ENCODE results near the gene BCLAF1. TPM values are rescaled to one million over a fixed set of nuclear protein-coding genes. Genes with fewer than 3 reads are reported as not detected.
A peak's percentile ranks its signal among the peaks of the same experiment; 100 is the strongest.

BCLAF1 gene
- total and polyA plus RNA-seq, 2 of the 8 experiments (the other 6 are each of a cell fraction or from before 2014, with no cell fraction given): 30.5 to 230 TPM

DNA sequence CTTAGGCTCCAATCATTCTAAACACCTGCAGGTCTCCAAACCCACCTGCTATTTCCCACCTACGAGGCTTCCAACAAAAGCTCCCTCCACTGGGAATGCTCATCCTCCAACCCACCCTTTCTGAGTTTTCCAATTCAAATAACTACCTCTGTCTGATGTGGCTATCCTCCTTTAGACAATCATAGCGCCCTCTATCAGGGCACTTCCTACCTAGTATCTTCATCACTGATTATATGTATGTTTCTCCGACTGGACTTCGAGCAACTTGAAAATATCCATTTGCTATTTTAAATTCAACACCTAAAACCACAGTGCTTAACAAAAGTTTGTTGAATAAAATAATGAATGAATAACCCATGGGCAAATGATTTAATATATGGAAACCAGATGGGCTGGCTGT, 80.9 kb downstream of the BCLAF1 start:
- H3K27me3 ChIP-seq (replicated peaks in 1 of 4; ENCODE audit: control insufficient read depth in 3 of 4, extremely low read depth in 1 of 4, insufficient read depth in 3 of 4, low read length in 3 of 4): no peaks in the 10 kb centered on the region
- no peak overlapping the region for H2BK20ac ChIP-seq (ENCODE audit: low read length)
- no peaks in the 10 kb centered on the region for H4K20me1 ChIP-seq (replicated peaks in 1 of 2; ENCODE audit: control insufficient read depth in 1 of 2, insufficient read depth in 2 of 2, low read length in 2 of 2)
- no peak overlapping the region for H3K9ac ChIP-seq (replicated peaks in 1 of 4; ENCODE audit: extremely low read depth in 1 of 4, low read depth in 3 of 4, low read length in 3 of 4)
- DNase-seq (ENCODE audit: low read depth in 1 of 2, low spot score in 2 of 2) (no peak), FAIRE-seq (no peak)
- no peaks in the 10 kb centered on the region for H3K79me2 ChIP-seq (ENCODE audit: control insufficient read depth in 1 of 2, insufficient read depth in 2 of 2, low read length in 2 of 2)
- H2BK5ac ChIP-seq (ENCODE audit: low read depth, low read length): no peak overlapping the region
- H2BK15ac ChIP-seq (ENCODE audit: low read length): no peak overlapping the region
- H3K14ac ChIP-seq (ENCODE audit: insufficient read length): no peak overlapping the region
- no peak overlapping the region for H3K4me3 ChIP-seq (ENCODE audit: extremely low read depth in 1 of 4, insufficient read depth in 2 of 4, low read depth in 3 of 4, low read length in 4 of 4)
- H2AFZ ChIP-seq (ENCODE audit: low read length): no peak overlapping the region
- H3K79me1 ChIP-seq (ENCODE audit: low read depth, low read length): no peaks in the 10 kb centered on the region
- H2BK12ac ChIP-seq (ENCODE audit: low read depth, low read length): no peak overlapping the region
- no peak overlapping the region for H4K91ac ChIP-seq (replicated peaks; ENCODE audit: insufficient read length, low read length)
- no peak overlapping the region for H3K4me2 ChIP-seq (ENCODE audit: insufficient read depth in 1 of 2, low read depth in 2 of 2, low read length in 2 of 2)
- H3K4me1 ChIP-seq (replicated peaks in 1 of 4; ENCODE audit: control insufficient read depth in 3 of 4, insufficient read depth in 4 of 4, low read length in 3 of 4): no peaks in the 10 kb centered on the region; a peak in 1 of 7 replicates
- H3K9me3 ChIP-seq (ENCODE audit: insufficient read depth in 2 of 2, low read depth in 1 of 2, low read length in 1 of 2): no peaks in the 10 kb centered on the region
- H2AK5ac ChIP-seq (ENCODE audit: low read depth, low read length): no peak overlapping the region
- no peak for TF ChIP-seq CBX8 (IDR thresholded peaks at IDR 0.05; ENCODE audit: borderline replicate concordance, low read depth, low read length)
- TF ChIP-seq KDM4A (IDR thresholded peaks at IDR 0.05; ENCODE audit: low read depth, low read length, severe bottlenecking): no peak
- no peak for TF ChIP-seq YY1 (IDR thresholded peaks at IDR 0.05; ENCODE audit: low read depth, low read length)
- no peak for TF ChIP-seq SRF (IDR thresholded peaks at IDR 0.05; ENCODE audit: low read depth, low read length)
- TF ChIP-seq CHD1 (IDR thresholded peaks at IDR 0.05; ENCODE audit: low read depth, low read length): no peak
- TF ChIP-seq, protein P1, sequence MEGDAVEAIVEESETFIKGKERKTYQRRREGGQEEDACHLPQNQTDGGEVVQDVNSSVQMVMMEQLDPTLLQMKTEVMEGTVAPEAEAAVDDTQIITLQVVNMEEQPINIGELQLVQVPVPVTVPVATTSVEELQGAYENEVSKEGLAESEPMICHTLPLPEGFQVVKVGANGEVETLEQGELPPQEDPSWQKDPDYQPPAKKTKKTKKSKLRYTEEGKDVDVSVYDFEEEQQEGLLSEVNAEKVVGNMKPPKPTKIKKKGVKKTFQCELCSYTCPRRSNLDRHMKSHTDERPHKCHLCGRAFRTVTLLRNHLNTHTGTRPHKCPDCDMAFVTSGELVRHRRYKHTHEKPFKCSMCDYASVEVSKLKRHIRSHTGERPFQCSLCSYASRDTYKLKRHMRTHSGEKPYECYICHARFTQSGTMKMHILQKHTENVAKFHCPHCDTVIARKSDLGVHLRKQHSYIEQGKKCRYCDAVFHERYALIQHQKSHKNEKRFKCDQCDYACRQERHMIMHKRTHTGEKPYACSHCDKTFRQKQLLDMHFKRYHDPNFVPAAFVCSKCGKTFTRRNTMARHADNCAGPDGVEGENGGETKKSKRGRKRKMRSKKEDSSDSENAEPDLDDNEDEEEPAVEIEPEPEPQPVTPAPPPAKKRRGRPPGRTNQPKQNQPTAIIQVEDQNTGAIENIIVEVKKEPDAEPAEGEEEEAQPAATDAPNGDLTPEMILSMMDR (IDR thresholded peaks at IDR 0.05; ENCODE audit: control extremely low read depth in 1 of 3, insufficient read depth in 1 of 3, low read depth in 1 of 3, low read length in 3 of 3): peak in 1 of 3 experiments; percentile 40; a peak in 2 of 4 replicates
- TF ChIP-seq, protein P2, sequence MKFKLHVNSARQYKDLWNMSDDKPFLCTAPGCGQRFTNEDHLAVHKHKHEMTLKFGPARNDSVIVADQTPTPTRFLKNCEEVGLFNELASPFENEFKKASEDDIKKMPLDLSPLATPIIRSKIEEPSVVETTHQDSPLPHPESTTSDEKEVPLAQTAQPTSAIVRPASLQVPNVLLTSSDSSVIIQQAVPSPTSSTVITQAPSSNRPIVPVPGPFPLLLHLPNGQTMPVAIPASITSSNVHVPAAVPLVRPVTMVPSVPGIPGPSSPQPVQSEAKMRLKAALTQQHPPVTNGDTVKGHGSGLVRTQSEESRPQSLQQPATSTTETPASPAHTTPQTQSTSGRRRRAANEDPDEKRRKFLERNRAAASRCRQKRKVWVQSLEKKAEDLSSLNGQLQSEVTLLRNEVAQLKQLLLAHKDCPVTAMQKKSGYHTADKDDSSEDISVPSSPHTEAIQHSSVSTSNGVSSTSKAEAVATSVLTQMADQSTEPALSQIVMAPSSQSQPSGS (IDR thresholded peaks at IDR 0.05; ENCODE audit: low read length): no peak
- TF ChIP-seq JUN (IDR thresholded peaks at IDR 0.05; ENCODE audit: low read depth, low read length): no peak
- TF ChIP-seq TAF1 (IDR thresholded peaks at IDR 0.05; ENCODE audit: low read depth, low read length): no peak
- TF ChIP-seq RAD21 (IDR thresholded peaks at IDR 0.05 in 1 of 2, conservative IDR thresholded peaks at IDR 0.05 in 1 of 2; ENCODE audit: low read depth in 2 of 2, low read length in 2 of 2): peak; percentile 27 to 41; a peak in 3 of 4 replicates
- H3K56ac ChIP-seq (replicated peaks; ENCODE audit: insufficient read length, low read depth, low read length): no peak overlapping the region
- no peak overlapping the region for H3K23ac ChIP-seq (ENCODE audit: insufficient read length)
- no peak overlapping the region for H4K5ac ChIP-seq (ENCODE audit: insufficient read length, low read depth, low read length)
- H2BK120ac ChIP-seq (replicated peaks; ENCODE audit: low read depth, low read length): no peak overlapping the region
- no peak overlapping the region for H3K4ac ChIP-seq (replicated peaks; ENCODE audit: insufficient read length, low read depth, low read length)
- ChIA-PET CTCF (ENCODE audit: partially characterized antibody) (interaction anchor here (0.9 to 1.7 kb wide), 7 partner anchors 15 to 270 kb away, joined by 3 to 9 read pairs (median 3); no protein-coding TSS in a partner anchor), POLR2A (ENCODE audit: partially characterized antibody) (no interaction called here)
- H3K23me2 ChIP-seq (ENCODE audit: low read depth, low read length): no peaks in the 10 kb centered on the region; the same call in 1 of the 2 replicates
- WGBS, 2 experiments (ENCODE audit: extremely low coverage in 1 of 2, insufficient coverage in 1 of 2, insufficient read length in 1 of 2, insufficient replicate concordance in 2 of 2, low coverage in 1 of 2, low lambda C conversion rate in 2 of 2, missing lambda C conversion rate in 1 of 2): 80% methylated on average over 4 of the region's 4 CpGs; no CpG with 5 or more reads in 1 of the 2 experiments
- no peak overlapping the region for H3K27ac ChIP-seq (ENCODE audit: low read depth, low read length)
- no peak overlapping the region for H3K18ac ChIP-seq (ENCODE audit: extremely low read depth, low read length)
- no peak overlapping the region for H4K8ac ChIP-seq (ENCODE audit: extremely low read depth, insufficient read depth, low read length)
- no peaks in the 10 kb centered on the region for H3K36me3 ChIP-seq (ENCODE audit: control insufficient read depth in 2 of 4, insufficient read depth in 4 of 4, low read length in 3 of 4)

Data from H1 (cell line).